Activated CD4-positive, alpha-beta T cell treated with anti-CD3 and anti-CD28 coated beads, Interleukin-2, Interleukin-4, amounts not matched to agents 100 ng/mL and 50 ng/mL, durations not matched to agents 16 hours and 8 hours (primary cell): ENCODE data around the gene MAP3K2.

ENCODE experiments used
- DNase-seq: peaks from one replicate; pipeline ENCODE4 v3.0.0-alpha.2; 2020; ENCODE audit warnings: low spot score

The MAP3K2 gene

GRCh38 chr2:127348426-127349000, 39.3 kb downstream of the MAP3K2 start:
- no peak for DNase-seq

DNA sequence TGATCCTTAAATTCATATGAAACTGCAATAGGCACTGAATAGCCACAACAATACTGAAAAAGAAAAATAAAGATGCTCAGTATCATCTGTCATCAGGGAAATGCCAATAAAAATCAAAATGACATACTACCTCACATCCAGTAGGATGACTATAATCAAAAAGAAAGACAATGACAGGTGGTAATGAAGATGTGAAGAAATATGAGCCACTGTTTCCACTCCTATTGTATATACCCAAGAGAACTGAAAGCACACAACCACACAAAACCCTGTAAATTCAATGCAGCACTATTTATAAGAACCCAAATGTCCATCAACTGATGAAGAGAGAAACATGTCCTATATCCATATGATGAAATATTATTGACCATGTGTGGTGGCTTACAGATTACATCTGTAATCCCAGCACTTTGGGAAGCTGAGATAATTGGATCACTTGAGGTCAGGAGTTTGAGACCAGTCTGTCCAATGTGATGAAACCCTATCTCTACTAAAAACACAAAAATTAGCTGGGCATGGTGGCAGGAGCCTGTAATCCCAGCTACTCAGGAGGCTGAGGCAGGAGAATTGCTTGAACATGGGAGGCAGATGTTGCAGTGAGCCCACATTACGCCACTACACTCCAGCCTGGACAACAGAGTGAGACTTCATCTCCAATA, 39.9 kb downstream of the MAP3K2 start:
- no peak for DNase-seq

GRCh38 chr2:127347015-127347414, 40.8 kb downstream of the MAP3K2 start:
- DNase-seq: no peak

GRCh38 chr2:127343277-127343676, 44.5 kb downstream of the MAP3K2 start:
- no peak for DNase-seq

DNA sequence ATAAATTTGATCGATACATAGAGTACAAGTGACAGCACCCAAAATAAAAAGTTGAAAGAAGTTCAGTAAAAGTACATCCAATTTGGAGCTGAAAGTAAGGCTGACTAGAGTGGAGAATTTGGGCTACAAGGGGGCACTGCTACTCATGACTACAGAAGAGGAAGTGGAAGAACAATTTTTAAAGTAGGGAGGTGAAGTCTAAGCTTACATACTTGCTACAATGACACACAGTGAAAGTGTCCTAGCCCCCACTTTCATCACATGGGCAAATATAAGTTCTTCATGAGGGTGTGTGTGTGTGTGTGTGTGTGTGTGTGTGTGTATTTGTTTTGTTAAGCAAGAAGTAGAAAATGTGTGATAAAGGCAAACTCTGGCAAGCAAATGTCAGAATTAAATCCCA, 45.7 kb downstream of the MAP3K2 start:
- DNase-seq: no peak

DNA sequence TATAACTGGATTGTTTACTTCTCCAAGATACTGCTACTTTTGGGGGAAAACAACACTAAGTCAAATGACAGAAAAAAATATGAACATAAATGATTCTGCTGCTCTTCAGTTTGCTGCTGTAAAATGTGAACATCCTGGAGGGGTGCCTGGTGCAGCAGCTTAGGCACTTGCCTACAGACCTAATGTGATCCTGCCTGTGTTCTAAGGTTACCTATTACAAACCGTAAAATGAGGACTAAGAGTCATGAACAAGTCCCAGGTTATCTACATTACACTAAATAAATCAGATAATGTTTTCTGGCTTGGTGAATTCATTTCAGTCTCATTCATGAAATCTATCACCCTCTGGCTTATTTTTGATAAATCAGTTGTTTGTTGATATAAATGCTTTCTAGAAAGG, 55.4 kb downstream of the MAP3K2 start:
- DNase-seq: no peak

GRCh38 chr2:127330753-127331152, 57.0 kb downstream of the MAP3K2 start:
- DNase-seq: no peak

GRCh38 chr2:127326289-127326945, 61.4 kb downstream of the MAP3K2 start:
- no peak for DNase-seq

DNA sequence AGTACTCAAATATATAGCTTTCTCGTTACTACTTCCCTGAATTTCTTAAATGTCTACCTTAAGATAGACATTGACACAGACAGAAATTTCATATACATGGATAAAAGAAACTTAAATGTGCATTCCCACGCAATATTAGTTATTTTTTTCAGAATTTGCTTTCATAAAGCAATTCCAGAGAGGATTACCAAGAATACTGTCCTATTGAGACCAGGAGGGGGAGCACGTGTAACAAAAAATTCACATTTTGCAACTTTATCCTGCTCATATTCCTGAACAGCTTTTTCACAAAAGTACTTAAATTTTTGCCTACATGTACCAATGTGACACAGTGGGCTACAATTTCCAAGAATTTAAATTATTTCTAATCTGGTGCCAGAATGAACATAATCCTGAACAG, 63.1 kb downstream of the MAP3K2 start:
- DNase-seq: no peak

GRCh38 chr2:127321303-127321702, 66.5 kb downstream of the MAP3K2 start:
- DNase-seq: no peak

- no peak for DNase-seq
These were observed 67.0 kb downstream of the MAP3K2 start for GRCh38 chr2:127320586-127321275.

DNA sequence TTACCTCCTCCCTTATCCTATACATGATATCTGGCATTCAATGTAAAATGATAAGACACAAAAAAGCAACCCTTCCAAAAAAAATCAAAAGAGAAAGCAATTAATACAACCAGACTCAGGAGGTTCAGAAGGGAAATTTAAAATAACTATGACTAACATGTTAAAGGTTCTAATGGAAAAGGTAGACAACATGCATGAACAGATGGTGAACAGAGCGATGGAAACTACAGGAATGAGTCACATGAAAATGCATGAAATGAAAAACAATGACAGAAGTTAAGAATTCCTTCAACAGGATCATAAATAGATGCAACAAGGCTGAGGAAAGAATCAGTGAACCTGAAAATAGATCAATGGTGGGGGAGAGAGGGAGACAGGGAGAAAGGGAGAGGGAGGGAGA, 67.7 kb downstream of the MAP3K2 start:
- no peak for DNase-seq

DNA sequence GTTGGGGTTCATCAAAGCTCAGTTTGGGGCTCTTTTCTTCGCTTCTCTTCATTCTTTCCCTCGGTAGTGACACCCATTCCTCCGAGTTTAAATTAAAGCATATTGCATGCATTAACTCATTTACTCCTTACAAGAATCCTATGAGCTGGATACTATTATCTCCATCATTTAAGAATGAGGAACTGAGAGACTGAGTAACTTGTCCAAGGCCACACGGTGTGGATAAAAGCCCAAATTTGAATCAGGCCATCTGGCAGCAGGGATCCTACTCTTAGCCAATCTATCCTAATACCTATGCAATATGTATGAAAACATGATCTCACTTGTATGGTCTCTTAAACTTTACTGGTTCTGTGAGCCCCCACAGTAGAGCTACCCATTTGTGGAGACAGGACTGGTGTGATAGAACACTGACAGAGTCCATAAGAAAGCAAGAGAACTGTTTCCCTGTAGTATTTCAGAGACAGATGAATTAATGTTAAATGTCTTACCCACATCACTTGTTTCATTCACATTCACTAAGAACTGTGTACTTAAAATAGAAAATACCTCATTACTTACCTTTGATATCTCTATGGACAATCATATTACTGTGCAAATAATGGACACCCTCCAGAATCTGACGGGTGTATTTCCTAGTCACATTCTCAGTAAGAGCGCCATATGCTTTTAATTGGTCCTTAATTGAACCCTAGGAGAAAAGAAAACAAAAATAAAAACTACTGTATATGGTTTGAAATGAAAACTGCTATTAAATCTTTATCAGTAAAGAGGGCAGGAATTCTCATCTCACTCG, 73.4 kb downstream of the MAP3K2 start:
- no peak for DNase-seq

DNA sequence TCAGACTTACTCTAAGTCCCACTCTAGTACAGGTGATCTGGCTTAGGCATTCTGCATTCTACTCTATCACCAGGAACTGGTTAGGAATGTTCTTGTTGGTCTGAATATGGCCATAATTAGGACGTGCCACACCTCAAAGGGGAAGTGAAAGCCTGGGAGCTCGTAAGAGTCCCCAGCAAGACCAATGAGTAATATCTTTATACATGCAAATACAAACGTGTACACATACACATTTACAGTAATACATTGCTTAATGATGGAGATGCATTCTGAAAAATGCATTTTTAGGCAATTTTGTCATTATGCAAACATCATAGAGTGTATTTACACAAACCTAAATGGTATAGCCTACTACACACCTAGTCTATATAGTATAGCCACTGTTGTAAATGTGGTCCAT, 74.4 kb downstream of the MAP3K2 start:
- no peak for DNase-seq

DNA sequence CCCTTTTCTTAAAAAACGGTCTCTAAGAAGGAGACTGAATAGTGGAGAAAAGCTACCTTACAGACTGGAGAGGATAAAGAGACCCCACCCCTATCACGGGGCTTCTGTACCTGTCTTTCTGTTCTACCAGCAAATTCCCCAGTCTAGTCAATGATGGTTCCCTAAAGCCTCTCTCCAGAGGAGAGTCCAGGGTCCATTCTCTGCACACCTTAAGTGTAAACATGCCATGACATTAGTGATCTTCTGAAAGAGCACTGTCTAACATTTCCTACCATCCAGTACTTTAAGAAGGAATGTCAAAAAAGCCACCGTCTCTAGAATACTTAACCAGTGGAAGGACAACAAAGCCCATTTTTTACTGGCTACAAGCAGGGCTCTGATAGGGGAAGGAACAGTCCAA, 76.8 kb downstream of the MAP3K2 start:
- DNase-seq: no peak

- DNase-seq: no peak
These were observed 78.3 kb downstream of the MAP3K2 start for GRCh38 chr2:127309468-127309867.

- no peak for DNase-seq
These were observed 79.1 kb downstream of the MAP3K2 start for GRCh38 chr2:127308586-127309138.

- DNase-seq: no peak
These were observed 81.7 kb downstream of the MAP3K2 start for GRCh38 chr2:127305990-127306585.

DNA sequence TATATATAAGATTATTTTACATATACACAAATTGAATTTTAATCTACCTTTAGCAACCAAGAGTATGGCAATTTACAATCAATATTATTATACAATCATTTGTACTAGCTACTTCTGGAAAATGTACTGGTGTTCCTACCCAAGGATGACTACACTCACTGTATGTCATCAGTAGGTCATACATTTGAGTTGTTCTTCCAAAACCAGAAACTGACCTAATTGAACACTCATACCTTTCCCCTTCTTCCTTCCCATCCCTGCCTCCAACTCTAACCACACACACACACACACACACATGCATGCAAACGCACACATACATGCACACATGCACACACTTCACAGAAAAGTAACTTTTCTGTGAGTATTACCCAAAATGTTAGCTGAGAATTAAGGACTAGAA, 85.6 kb downstream of the MAP3K2 start:
- no peak for DNase-seq

DNA sequence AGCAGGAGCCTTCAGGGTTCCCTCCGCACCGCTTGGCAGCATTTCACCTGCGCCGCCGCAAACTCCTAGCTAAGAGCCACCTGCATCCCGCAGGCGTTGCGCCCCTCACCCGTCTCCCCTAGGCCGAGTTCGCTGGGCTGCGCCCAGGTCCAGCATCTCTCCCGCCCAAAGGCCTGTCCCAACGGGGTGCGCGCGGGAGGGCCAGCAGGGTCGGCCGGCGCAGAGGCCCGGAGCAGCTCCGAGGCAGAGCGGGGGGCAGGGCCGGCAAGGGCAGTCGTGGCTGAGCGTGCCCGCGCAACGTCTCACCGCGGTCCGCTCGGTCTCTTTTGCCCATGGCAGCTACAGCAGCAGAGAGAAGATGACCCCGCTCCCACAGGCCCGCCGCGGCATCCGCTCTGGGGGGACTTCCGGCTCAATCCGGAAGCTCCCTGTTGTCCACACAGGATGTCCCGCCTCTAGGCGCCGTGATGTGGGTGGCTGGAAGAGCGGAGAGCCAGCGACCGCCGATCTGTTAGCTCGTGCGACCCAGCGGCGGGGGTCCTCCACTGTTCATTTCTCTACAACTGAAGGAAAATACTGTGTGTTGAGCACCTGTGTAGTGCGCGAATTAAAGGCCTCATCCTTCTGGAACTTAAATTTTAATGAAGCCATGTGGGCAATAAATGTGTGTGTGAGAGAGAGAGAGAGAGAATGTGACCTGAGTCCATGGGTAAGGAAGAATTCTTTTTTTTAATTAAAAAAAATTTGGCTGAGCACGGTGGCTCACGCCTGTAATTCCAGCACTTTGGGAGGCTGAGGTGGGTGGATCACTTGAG, 93.8 kb downstream of the MAP3K2 start, which contains the start of gene ERCC3:
ERCC3 (minus strand) TSS at position 397 of the 815 bp plus-strand sequence; CDS start at position 334, 63 bp downstream.
- peak; percentile 86 for DNase-seq

GRCh38 chr2:127293386-127293747, 94.4 kb downstream of the MAP3K2 start:
- no peak for DNase-seq
